Aorta (tissue), 5 donors: ENCODE data around the gene EMC6. TPM values are rescaled to one million over a fixed set of nuclear protein-coding genes. Genes with fewer than 3 reads are reported as not detected.

Experiments
- ATAC-seq: fragments of 200-7000 bp; cut with Tn5 transposase; one replicate; pipeline ENCODE4 v1.9.1; 2022; ENCODE audit warnings: moderate library complexity; ENCODE audit not compliant: low FRiP score
- DNase-seq, 2 donors: peaks; one replicate each; pipeline ENCODE4 v3.0.0-alpha.2; 2020
- H3K27ac ChIP-seq, 2 donors: one replicate each; pipeline ENCODE4 v1.5.1; 2013; ENCODE audit warnings: low read length in 2 of 2, mild to moderate bottlenecking in 2 of 2, moderate library complexity in 2 of 2, control low read depth in 1 of 2, inconsistent platforms in 1 of 2, low read depth in 1 of 2
- H3K27me3 ChIP-seq, 2 donors: one replicate each; pipeline ENCODE4 v1.6.1; 2013; ENCODE audit warnings: control low read depth in 1 of 2, low read length in 1 of 2, mild to moderate bottlenecking in 1 of 2, moderate library complexity in 1 of 2; ENCODE audit not compliant: insufficient read depth in 2 of 2, control insufficient read depth in 1 of 2
- H3K36me3 ChIP-seq, 2 donors: one replicate each; pipeline ENCODE4 v1.6.1; 2013; ENCODE audit warnings: control low read depth in 1 of 2, low read length in 1 of 2, mild to moderate bottlenecking in 1 of 2; ENCODE audit not compliant: insufficient read depth in 2 of 2, control insufficient read depth in 1 of 2
- H3K4me1 ChIP-seq, 2 donors: one replicate each; pipeline ENCODE4 v1.6.1; 2013; ENCODE audit warnings: low read length in 2 of 2, control low read depth in 1 of 2, mild to moderate bottlenecking in 1 of 2, moderate library complexity in 1 of 2; ENCODE audit not compliant: insufficient read depth in 2 of 2, control insufficient read depth in 1 of 2
- H3K4me3 ChIP-seq, 2 donors: one replicate each; pipeline ENCODE4 v1.5.1; 2013; ENCODE audit warnings: low read length in 2 of 2, control low read depth in 1 of 2, mild to moderate bottlenecking in 1 of 2
- H3K9me3 ChIP-seq: one replicate; pipeline ENCODE4 v1.6.1; 2013; ENCODE audit warnings: mild to moderate bottlenecking, low read length; ENCODE audit not compliant: control insufficient read depth
- WGBS, 2 donors: extraction: QIAGEN DNeasy Blood & Tissue Kit; methylation state at CpG; one replicate each; pipeline ENCODE4 v1.1.7; 2013; 5-methylcytosine and 5-hydroxymethylcytosine counted together
- intact Hi-C, 2 donors: fragments of 100-400 bp; cut with DNase I; formaldehyde crosslinking; loops; one replicate each; pipeline versions ENCODE4 v1.14.2 to v1.15.0; 2022
- polyA plus RNA-seq, 2 donors: library from polyadenylated mRNA; stranded (reverse); fragments of 200-250 nt; gene quantifications; one replicate each; pipeline ENCODE4 v1.2.3, GENCODE V29; 2013
- total RNA-seq, 2 donors: library from RNA; stranded (reverse); fragmentation: NEBNext Ultra II Directional; extraction: Animal tissue kit (Norgen Biotek cat#: 25700); gene quantifications; one replicate each; pipeline ENCODE4 v1.2.1, GENCODE V29; 2021
- donor health status: healthy with polysubstance abuse.
- donor health status: Bipolar disorder and iron deficiency.
- donor health status: DM: no; HTN: no; CAD: no.
- donor health status: DM: no; HTN: no; CAD: no.
- donor health status: DM: yes; HTN: yes; CAD: no.

EMC6 gene
- total and polyA plus RNA-seq, 4 donors: 19.2 to 48.5 (median 29.4) TPM

- Histone ChIP-seq H3K36me3 (no peaks in the 10 kb centered on the region), H3K9me3 (no peaks in the 10 kb centered on the region), H3K27me3 (no peaks in the 10 kb centered on the region), H3K27ac (no peak overlapping the region), H3K4me3 (no peak overlapping the region), H3K4me1 (peaks cover 0 to 2% of the 10 kb centered on the region in 2 donors)
- intact Hi-C loops: no loop called here
- ATAC-seq (no peak), DNase-seq (no peak)
- 95 to 96% methylated on average over 4 of the region's 4 CpGs for WGBS, 2 donors
Measured at GRCh38 chr17:3672571-3672970, 4.0 kb downstream of the EMC6 start.

GRCh38 chr17:3675886-3676285 is 7.3 kb downstream of the EMC6 start:
- 85 to 87% methylated on average over 11 of the region's 11 CpGs for WGBS, 2 donors
- Histone ChIP-seq H3K9me3 (no peaks in the 10 kb centered on the region), H3K4me3 (no peak overlapping the region), H3K27me3 (no peaks in the 10 kb centered on the region), H3K27ac (no peak overlapping the region), H3K4me1 (no peaks in the 10 kb centered on the region), H3K36me3 (no peaks in the 10 kb centered on the region)
- ATAC-seq (no peak), DNase-seq (no peak)
- intact Hi-C loops: no loop called here

- H3K27me3 ChIP-seq: no peaks in the 10 kb centered on the region
Measured at GRCh38 chr17:3678095-3678820, 9.6 kb downstream of the EMC6 start.

DNA sequence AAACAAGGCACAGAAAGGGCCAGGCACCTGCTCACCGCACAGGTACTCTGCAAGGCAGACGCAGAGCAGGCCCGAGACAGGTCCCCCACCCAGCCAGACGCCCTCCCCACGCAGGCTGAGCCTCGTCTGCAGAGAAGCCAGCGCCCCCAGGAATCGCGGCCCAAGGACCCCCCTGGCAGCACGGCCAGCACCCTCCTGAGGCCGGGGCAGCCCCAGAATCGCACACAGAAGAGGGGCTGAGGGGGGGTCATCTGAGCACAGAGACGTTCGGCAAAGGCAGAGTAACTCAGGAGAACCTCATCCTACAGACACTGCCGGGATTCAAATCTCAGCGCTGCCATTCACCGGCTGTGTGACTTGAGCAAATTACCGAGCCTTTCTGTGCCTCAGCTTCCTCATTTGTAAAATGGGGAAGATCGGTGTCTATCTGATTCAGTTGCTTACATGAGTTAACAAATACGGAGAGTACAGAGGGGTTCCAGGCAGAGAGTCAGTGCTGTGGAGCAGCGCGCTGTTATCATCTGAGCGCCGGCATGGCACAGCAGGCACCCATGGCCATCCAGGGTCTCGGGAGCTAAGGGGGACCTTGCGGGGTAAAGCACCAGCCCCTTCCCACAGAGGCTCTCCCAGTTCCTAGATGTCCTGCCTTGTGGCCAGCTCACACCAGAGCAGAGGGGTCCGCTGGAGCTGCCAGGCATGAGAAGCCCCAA is 10.4 kb downstream of the EMC6 start:
- ATAC-seq (no peak), DNase-seq (no peak)
- Histone ChIP-seq H3K4me1 (no peaks in the 10 kb centered on the region), H3K27ac (no peak overlapping the region), H3K27me3 (no peaks in the 10 kb centered on the region), H3K9me3 (no peaks in the 10 kb centered on the region), H3K4me3 (no peak overlapping the region), H3K36me3 (no peaks in the 10 kb centered on the region)
- intact Hi-C loops: no loop called here
- WGBS, 2 donors: 85 to 88% methylated on average over 27 of the region's 27 CpGs

More at GRCh38 chr17:3678095-3678820, 9.6 kb downstream of the EMC6 start:
- DNase-seq (no peak), ATAC-seq (no peak)
- Histone ChIP-seq H3K4me1 (no peaks in the 10 kb centered on the region), H3K9me3 (no peaks in the 10 kb centered on the region), H3K4me3 (no peak overlapping the region), H3K36me3 (no peaks in the 10 kb centered on the region), H3K27ac (no peak overlapping the region)
- 45 to 50% methylated on average over 16 of the region's 16 CpGs for WGBS, 2 donors
- intact Hi-C loops: no loop called here

DNA sequence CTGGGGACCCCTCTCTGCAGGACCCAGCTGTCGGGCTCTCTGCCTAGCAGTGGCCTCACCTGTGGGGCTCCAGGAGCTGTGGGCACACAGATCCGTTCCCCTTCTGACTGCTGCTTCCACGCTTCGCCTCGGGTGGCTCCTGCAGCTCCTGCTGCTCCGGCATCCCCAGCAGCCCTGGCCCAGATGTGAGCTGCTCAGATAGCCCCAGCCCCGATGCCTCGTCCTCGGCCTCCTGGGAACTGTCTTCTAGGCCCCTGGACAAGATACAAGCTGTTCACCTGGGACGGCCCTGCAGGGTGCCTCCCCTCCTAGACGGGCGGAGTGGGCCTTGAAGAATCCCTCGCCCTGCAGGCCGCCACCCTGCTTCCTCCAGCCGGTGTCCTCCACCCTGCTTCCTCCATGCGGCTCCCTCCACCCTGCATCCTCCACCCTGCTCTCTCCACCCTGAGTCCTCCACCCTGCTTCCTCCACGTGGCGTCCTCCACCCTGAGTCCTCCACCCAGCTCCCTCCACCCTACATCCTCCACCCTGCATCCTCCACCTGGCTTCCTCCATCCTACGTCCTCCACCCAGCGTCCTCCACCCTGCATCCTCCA is 11.0 kb downstream of the EMC6 start:
- intact Hi-C loops: no loop called here
- Histone ChIP-seq H3K27ac (no peak overlapping the region), H3K4me3 (no peak overlapping the region), H3K27me3 (no peaks in the 10 kb centered on the region), H3K9me3 (no peaks in the 10 kb centered on the region), H3K36me3 (no peaks in the 10 kb centered on the region), H3K4me1 (no peaks in the 10 kb centered on the region)
- ATAC-seq: no peak
- no peak for DNase-seq
- 67 to 68% methylated on average over 17 to 20 of the region's 20 CpGs for WGBS, 2 donors

- intact Hi-C loops: no loop called here
- H3K27ac ChIP-seq: no peak overlapping the region
- no peaks in the 10 kb centered on the region for H3K36me3 ChIP-seq
- H3K27me3 ChIP-seq: no peaks in the 10 kb centered on the region
- DNase-seq (no peak), ATAC-seq (no peak)
- no peaks in the 10 kb centered on the region for H3K9me3 ChIP-seq
- WGBS, 2 donors: 82 to 87% methylated on average over 12 of the region's 12 CpGs
- no peaks in the 10 kb centered on the region for H3K4me1 ChIP-seq
- no peak overlapping the region for H3K4me3 ChIP-seq
Measured at GRCh38 chr17:3681057-3681456, 12.4 kb downstream of the EMC6 start.

GRCh38 chr17:3681565-3681964 is 13.0 kb downstream of the EMC6 start:
- intact Hi-C loops: no loop called here
- no peak for ATAC-seq
- H3K4me3 ChIP-seq: no peak overlapping the region

DNA sequence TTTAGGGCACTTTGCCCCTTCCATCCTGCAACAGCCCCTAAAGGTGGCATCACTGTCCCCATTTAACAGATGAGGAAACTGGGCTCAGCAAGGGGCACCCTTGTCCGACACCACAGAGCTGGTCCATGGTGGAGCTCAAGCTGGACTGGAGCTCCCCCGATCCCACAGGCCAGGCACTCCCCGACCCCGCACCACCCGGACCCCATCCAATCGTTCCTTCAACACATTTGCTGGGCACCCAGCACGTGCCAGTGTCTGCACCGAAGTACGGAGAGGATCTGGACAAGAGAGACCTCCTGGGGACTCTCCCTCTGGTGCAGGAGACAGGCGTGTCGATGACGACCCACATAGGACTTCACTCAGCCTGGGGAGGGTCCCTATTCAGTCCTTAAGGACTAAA is 13.4 kb downstream of the EMC6 start:
- intact Hi-C loops: no loop called here
- 86 to 88% methylated on average over 12 of the region's 12 CpGs for WGBS, 2 donors
- Histone ChIP-seq H3K27ac (no peak overlapping the region), H3K9me3 (no peaks in the 10 kb centered on the region), H3K4me1 (no peaks in the 10 kb centered on the region), H3K4me3 (no peak overlapping the region), H3K36me3 (no peaks in the 10 kb centered on the region), H3K27me3 (no peaks in the 10 kb centered on the region)
- DNase-seq: no peak
- no peak for ATAC-seq

More at GRCh38 chr17:3681565-3681964, 13.0 kb downstream of the EMC6 start:
- Histone ChIP-seq H3K27ac (no peak overlapping the region), H3K27me3 (no peaks in the 10 kb centered on the region), H3K4me1 (no peaks in the 10 kb centered on the region), H3K9me3 (no peaks in the 10 kb centered on the region), H3K36me3 (no peaks in the 10 kb centered on the region)
- no peak for DNase-seq
- 79 to 82% methylated on average over 20 of the region's 20 CpGs for WGBS, 2 donors
